Measurements from ENCODE around the gene LENG9. TPM values are rescaled to one million over a fixed set of nuclear protein-coding genes. Genes with fewer than 3 reads are reported as not detected.

LENG9 gene
- total and polyA plus RNA-seq, 2 of the 13 experiments (the other 11 are each of a cell fraction or from before 2014, with no cell fraction given): 0.75 to 2.9 TPM

GRCh38 chr19:54463531-54464043 is at the start of gene LENG9 (continued):
- TF ChIP-seq ETV5 (CRISPR knock-in tag; IDR thresholded peaks at IDR 0.05; ENCODE audit: borderline replicate concordance) (no peak), POLR2G (IDR thresholded peaks at IDR 0.05; ENCODE audit: low read depth, low read length) (peak; percentile 82), ZNF18 (CRISPR knock-in tag; IDR thresholded peaks at IDR 0.05; ENCODE audit: insufficient replicate concordance) (peak; percentile 72), ZHX2 (IDR thresholded peaks at IDR 0.05; ENCODE audit: low read depth) (no peak), ZHX2 (CRISPR knock-in tag; IDR thresholded peaks at IDR 0.05; ENCODE audit: borderline replicate concordance) (no peak), ZFP82 (CRISPR knock-in tag; IDR thresholded peaks at IDR 0.05; ENCODE audit: borderline replicate concordance) (peak; percentile 97; the same call in 1 of the 2 replicates), ZNF224 (CRISPR knock-in tag; IDR thresholded peaks at IDR 0.05) (no peak; the same call in 1 of the 2 replicates), CBX1 (IDR thresholded peaks at IDR 0.05; ENCODE audit: low read depth) (no peak), ZNF772 (CRISPR knock-in tag; IDR thresholded peaks at IDR 0.05) (peak; percentile 68), ZNF432 (CRISPR knock-in tag; IDR thresholded peaks at IDR 0.05; ENCODE audit: borderline replicate concordance) (no peak), ZNF577 (CRISPR knock-in tag; IDR thresholded peaks at IDR 0.05; ENCODE audit: borderline replicate concordance, low read depth) (no peak), HMGXB3 (CRISPR knock-in tag; IDR thresholded peaks at IDR 0.05; ENCODE audit: borderline replicate concordance) (0 out of 2 replicates have a peak, but pooled peaks have one; percentile 54), POLR2A (IDR thresholded peaks at IDR 0.05; ENCODE audit: insufficient read depth in 1 of 2, low read depth in 2 of 2, low read length in 2 of 2) (peak; percentile 85 to 95), KDM5B (CRISPR knock-in tag; IDR thresholded peaks at IDR 0.05; ENCODE audit: borderline replicate concordance) (peak; percentile 51; the same call in 1 of the 2 replicates), ZNF430 (CRISPR knock-in tag; IDR thresholded peaks at IDR 0.05) (peak; percentile 54; the same call in 1 of the 2 replicates), ZC3H13 (CRISPR knock-in tag; IDR thresholded peaks at IDR 0.05) (no peak), NFIB (CRISPR knock-in tag; IDR thresholded peaks at IDR 0.05; ENCODE audit: borderline replicate concordance) (no peak), CBX2 (IDR thresholded peaks at IDR 0.05; ENCODE audit: low read depth, low read length) (no peak), CBX2 (CRISPR knock-in tag; IDR thresholded peaks at IDR 0.05; ENCODE audit: low read depth) (no peak)

All from HepG2 (cell line).